SIG-M5 (cell line): ENCODE measurements around the gene ZFYVE21.
"Not testable (repeated sequence)": the region's sequence is repeated elsewhere in the genome, so short reads cannot be mapped to it uniquely, and the experiment has no call there.

ENCODE experiments used
- DNase-seq: peaks from one replicate; lab custom pipeline; 2025; lab: John Stamatoyannopoulos, UW

Gene ZFYVE21

DNA sequence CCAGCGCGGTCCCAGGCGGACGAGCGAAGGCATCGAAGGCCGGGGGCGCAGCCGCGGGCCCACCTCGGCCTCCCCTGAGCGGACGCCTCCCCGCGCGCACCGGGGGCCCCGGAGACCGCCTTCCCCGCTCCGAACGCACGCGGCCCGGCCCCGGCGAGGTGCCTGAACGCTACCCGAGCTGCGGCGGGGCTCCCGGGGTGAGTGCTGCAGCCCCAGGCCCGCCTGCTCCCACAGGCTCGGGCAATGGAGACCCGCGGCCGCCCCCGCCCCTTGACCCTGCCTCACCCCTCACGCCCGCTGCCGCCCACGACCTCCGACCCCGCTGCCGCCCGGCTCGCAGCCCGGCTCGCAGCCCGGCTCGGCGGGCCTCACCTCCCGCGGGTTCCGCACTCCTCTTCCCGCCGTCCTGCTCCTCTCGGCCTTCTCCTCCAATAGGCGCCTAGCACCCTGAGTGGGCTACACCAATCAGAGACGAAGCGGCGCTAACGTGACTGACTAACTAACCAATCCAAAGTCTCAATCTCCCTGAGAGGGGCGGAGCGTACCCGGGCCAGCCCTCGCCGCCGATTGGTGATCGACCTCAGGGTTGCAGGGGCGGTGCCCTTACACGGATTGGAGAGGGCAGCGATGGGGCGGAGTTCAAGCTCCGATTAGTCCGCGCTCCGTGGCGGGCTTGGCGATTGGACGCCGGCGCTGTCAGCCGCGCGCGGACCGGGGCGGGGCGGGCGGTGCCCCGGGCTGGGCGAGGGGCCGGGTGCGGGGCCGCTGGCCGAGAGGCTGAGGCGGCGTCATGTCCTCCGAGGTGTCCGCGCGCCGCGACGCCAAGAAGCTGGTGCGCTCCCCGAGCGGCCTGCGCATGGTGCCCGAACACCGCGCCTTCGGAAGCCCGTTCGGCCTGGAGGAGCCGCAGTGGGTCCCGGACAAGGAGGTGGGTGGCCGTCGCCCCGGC is at the start of gene ZFYVE21, which contains the start of gene XRCC3:
Gene ZFYVE21, plus strand, starts transcription at position 759 of the 949 bp plus-strand sequence. Its CDS starts 32 bp downstream, at position 791.
Gene XRCC3, minus strand, starts transcription at position 400 of the 949 bp plus-strand sequence. CDS start 4,364 bp downstream, outside the sequence.
- peak; percentile 95 for DNase-seq

DNA sequence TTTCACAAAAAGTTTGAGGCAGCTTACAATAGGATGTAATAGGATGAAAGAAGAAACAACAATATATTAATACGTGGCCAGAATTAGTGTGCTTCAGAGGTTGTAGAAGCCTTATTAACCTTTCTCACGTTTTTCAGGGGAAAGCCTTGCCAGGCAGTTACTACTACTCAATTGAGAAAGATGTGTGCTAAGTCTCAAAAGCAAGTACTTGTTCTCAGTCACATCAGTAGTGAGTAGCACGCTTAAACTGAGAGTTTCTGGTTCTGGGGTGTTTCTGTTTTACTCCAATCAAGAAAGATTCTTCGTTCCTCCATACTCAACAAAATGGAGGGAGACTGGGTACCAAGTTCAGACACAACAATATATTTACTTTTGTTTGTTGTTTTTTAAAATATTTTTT is 47.9 kb upstream of the ZFYVE21 start:
- no peak for DNase-seq

DNA sequence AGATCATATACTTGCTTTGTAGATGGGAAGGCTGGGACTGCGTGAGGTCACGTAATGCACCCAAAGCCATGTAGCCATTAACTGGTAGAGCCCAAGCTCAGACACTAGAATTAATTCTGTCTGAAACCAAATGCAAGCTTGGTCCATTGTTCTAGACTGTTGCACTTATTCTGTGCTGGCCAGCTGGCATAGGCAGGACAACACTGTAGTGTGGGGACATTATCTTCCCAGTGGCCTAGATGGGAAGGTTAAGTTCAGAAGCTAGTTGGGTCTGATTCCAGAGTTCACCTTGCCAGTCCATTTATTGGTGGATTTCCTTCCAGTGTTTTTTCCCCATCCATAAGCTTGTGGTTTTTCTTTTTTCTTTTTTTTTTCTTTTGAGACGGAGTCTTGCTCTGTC is 47.5 kb upstream of the ZFYVE21 start:
- no peak for DNase-seq

DNA sequence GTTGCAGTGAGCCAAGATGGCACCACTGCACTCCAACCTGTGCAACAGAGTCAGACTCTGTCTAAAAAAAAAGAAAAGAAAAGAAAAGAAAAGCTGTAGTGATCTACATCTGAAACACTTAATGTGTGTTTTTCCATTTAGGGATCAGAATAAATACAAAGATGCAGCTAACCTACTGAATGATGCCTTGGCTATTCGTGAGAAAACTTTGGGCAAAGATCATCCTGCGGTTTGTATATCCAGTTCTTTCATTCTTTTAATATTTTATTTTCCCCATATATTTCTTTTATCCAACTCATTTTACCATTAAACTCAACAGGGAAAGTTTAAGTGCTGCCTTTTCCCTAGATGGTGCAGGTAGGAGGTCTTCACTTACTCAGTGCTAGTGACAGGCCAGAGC is 46.2 kb upstream of the ZFYVE21 start:
- no peak for DNase-seq

DNA sequence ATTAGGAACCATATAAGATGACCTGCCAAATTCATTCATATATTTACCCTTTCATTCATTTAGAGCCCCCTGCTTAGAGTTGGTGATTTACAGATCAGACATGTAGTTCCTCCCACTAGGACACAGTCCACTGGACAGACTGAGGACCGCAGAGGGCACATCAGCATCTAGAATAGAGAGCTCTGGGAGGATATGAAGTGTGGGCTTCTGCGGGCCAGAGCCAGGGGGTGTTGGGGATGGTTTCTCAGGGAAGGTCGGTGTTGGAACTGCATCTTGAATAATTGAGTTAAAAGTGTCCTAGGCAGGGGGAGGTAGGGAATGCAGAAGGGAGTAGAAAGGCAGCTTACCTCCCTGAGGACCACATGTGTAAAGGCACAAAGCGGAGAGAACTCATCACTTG is 43.7 kb upstream of the ZFYVE21 start:
- no peak for DNase-seq

DNA sequence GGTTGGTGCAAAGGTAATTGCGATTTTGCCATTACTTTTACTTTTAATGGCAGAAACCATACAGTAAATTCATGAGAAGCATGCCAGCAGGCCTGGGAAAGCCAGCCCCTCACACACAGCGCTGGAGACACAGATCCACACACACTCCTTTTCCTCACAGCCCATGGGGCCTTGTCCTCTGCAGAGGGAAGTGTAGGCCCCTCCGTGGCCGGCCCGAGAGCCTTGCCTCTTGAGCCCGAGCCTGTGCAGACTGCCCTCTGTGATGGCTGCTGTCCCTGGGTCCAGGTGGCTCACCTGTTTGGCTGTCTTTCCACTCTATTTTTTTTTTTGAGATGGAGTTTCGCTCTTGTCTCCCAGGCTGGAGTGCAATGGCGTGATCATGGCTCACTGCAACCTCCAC is 39.7 kb upstream of the ZFYVE21 start:
- no peak for DNase-seq

DNA sequence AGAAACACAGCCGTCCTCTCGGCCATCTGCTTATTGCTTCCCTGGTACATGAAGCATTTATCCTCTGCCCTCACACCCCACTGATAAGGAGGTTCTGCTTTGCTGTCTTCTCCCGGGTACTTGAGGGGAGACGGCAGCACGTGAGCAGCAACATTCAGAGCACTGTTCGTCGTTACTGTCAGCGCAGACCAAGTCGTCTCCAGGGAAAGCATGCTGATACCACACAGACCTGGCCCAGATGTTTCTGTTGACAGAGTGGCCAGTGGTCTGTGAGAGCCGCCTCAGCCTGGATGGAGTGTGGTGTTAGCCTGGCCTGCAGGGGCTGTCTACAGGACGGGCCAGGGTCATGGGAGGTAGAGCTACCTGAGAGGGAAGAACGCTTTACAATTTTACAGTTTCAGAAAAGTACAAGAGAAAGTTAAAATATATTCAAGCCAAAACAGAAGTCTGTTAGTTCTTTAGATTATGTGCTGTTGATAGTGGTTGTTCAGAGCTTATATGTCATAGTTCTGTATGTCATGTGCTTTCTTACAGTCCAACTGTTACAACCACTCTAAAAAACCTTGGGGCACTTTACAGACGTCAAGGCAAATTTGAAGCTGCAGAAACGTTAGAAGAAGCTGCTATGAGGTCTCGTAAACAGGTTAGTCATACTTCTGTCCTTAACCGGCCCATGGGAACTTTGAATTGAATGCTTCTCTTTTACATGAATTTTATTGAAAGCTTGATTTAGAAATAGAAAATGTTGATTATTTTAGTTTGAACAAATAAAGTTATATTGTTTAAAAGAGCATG is 38.5 kb upstream of the ZFYVE21 start:
- no peak for DNase-seq

DNA sequence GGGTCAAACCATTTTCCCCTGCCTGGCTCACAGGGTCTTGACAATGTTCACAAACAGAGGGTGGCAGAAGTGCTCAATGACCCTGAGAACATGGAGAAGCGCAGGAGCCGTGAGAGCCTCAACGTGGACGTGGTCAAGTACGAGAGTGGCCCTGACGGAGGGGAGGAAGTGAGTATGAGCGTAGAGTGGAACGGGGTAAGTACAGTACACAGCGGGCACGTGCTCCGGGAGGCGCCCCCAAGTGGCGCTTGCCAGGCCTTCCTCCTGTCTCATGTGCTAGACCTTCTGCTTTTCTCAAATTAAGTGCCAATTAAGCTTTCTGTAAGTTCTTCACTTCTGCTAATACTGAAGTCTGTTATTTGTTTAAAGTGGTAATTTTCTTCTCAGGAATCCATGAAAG is 36.3 kb upstream of the ZFYVE21 start:
- no peak for DNase-seq

DNA sequence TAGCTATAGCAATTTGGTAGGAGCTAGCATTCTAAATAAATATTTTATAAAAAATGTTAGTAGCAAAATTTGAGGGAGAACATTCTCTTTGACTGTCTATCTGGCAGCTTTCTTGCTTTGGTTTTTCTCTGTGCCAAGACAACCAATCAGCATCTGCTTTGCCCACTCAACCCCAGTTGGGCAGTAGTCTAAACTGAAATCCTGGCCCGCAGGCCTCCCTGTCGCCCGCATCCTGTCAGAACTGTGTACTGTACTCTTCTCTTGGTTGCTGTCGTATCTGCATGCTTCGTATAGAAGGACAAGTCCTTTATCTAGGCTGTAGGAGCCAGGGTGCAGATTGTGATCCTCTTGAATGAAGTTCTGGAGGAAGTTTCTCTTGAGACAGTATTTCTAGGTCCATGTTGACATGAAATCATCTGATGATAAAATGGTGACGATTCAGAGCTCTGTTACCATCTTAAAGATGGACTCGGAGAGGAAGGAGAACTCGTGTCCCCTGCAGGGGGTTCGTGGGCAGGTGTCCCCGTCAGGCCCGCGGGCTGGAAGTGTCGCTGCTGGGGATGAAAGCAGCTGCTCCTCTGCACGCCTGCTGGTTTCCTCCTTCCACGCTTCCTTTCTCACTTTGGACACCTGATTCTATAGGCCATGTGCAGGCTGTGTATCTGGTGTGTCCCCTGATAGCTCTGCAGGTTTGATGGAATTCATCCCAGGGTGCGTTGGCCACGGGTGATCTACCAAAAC is 34.9 kb upstream of the ZFYVE21 start:
- DNase-seq = no peak

DNA sequence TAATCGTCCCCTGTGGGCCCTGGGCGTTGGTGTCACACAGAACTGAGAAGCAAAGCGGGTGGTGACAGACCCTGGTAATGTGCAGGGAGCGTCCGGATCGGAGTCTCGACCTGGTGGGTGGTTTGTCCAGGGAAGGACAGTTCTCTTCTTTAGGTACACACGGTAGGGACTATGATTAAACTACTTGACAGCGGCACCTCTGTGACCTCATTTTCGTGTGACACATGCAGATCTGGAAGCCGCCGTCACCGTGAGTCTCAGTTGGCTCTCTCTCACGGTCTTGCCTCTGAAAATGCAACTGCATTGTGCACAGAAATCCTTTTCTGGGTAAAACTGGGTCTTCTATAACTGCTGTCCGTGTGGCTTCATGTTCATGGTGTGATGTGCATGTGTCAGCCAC is 32.5 kb upstream of the ZFYVE21 start:
- DNase-seq = no peak

DNA sequence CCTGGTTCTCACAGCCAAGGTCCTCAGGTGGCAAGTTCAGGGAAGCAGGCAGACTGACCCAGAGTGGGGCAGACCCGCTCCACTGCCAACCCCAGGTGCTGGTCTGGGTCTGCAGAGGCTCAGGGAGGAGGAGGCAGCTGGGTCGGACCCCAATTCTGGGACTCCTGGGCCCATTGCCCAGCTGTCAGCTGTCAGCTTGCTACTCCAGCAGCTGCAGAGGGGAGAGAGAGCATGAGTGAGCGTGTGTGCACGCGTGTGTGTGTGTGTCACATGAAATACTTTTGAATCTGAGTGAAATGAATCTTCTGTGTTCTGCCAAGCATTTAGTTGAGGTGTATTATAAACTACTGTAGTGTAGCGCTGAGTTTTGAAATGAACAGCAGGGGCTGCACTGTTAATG is 31.1 kb upstream of the ZFYVE21 start:
- no peak for DNase-seq

DNA sequence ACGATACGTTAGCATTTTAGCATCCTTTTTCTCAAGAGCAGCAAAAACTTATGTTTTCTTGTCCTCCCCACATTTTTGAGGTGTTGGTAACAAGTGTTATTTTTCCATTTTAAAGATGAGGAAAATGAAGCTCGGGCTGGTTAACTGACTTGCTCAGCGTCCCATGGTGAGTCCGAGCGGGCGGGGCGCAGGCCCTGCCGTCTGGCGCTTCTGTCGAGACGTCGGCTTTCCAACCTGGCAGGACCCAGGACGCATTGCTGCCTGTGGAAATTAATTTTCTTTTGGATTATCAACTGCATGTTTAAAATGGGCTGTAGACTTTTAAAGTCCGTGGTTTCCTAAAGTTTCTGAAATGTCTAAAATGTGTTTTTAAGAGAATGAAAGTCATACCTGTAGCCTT is 30.7 kb upstream of the ZFYVE21 start:
- DNase-seq = no peak

DNA sequence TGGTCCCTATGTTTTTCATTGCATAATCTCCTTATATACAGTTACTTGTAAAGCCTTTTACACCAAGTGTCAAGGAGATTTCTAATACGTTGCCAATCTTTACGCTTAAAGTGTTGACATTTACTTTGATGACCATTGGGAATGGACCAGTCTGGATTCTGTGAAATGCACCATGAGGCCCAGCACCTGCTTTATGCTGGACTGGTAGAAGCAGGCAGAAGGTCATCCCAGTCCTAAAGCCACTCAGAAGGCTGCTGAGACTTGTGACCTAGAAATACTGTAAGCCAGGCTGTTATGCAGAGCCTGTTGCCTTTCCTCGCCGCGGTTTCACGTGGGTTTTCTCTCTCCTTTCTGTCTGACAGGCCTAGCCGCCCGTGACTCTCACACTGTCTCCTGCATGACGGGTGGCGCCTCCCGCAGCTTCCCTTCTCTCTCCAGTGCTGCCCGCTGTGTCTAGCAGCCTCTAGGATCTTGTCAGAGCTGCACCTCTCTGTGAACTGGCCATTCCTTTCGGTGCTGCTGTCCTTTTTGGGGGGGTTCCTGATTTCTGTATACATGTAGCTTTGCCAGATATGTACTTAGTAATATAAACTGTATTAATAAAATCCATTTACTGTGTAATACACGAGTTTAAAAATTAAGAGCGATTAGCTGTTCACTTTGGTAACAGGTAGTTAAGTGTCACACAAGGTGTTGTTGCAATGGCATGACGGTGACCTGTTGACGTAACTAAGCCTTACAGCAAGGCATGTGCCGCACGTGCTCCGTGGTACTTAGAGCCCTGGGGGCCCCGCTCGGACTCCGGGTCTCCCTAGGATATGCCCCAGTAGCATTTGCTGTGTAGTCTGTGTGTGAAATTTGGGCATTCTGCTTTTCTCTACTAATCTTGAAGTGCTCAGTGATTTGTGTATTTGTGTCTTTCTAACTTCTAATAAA is 30.1 kb upstream of the ZFYVE21 start:
- DNase-seq = no peak

DNA sequence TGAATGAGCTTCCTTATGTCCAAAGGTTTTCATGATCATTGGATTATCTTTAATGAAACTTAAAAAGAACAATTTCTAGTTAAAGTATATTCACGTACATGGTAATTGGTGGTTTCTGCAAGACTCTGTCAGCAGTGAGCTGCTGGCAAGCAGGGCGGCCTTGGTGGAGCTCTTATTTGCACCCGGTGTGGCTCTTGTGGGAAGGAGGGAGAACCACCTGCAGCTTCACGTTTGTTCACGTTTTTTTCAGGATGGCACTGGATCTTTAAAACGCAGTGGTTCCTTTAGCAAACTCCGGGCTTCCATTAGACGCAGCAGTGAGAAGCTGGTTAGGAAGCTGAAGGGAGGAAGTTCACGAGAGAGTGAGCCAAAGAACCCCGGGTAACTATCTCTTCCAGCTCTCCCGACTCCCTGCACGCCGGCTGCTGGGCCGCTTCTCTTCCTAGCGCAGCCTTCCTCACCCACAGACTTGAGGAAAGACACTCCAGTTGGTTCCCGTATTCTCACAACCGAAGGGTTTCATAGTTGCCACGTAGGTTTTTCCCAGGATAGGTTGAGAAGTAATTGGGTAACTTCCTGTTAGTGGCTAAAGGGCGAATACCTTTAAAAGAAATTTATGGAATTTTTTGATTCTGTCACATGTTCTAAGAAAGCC is 28.7 kb upstream of the ZFYVE21 start:
- DNase-seq = no peak

DNA sequence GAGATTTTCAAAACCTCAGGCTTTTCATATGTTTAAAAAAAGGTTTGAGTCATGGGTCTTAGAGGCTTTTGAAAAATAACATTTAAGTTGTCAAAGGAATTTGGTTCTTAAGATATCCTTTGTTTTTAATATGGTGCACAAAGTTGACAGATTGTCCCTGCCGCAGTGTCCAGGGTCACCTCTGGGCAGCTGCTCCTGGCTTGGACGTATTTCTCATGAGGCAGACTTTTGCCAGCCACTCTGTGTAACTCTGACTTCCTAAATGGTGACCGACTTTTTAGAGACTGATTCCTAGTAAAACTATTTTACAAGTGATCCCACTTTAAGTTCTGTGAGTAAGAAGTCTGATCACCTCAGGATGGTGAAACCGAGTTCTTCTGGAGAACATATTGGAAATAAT is 27.9 kb upstream of the ZFYVE21 start:
- DNase-seq = no peak

DNA sequence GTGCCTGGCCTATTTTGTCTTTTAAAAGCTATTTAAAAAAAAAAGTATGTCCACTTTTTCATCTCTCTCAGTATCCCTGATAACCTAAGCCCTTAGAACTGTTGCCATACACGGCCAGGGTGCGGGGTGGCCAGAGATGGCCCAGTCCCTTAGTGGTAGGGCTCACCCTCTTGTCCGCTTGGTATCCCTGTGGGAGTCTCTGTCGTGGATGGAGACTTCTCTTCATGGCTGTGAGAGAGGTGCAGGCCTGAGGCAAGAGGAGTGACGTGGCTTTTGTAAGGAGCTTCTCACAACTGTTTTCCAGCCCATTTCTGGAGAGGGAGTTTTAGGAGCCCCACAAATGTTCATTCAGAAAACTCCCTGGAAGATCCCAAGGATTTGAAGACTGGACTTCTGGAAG is 27.2 kb upstream of the ZFYVE21 start:
- DNase-seq = no peak

DNA sequence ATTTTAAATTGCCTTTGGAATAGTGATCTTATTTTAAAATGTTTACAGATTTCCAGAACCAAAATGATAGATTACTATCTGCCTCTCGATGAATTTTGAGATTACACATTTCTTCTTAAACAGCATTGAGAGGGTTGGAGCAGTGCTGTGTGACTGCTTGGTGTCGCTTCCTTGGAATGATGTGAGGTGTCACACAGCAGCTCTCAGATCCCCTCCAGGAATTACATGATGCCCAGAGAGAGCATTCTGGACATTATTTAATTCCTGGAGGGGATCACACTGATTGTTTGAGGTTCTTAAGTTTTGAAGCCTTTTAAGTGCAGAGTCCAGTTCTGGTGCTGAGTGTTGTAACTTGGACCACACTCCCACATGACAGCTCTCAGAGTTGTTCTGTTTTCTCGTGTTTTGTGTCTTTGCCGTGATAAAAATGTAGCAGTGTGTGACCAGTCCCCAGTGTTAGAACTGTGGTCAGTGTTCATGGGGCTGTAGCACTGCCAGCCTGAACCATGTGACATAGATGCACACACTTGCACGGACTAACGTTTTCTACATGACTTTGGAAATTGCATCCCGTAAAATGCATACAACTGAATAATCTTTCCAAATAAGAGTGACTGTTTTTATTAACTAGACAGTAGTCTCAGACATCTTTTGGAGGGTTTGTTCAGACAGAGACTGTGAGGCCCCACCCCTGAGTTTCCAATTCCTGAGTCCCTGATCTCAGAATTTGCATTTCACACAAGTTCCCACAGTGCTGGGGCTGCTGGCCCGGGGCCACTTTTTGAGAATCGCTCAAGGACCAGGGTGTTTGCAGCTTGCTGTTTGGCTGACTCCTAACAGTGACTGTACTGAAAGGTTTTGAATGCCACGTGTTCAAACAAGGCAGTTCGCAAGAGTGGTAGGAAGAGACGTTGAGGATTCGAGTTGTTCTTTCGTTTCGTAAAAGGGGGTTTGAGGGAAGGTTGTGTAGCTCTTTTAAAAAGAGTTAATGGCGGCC is 26.4 kb upstream of the ZFYVE21 start:
- DNase-seq = no peak

DNA sequence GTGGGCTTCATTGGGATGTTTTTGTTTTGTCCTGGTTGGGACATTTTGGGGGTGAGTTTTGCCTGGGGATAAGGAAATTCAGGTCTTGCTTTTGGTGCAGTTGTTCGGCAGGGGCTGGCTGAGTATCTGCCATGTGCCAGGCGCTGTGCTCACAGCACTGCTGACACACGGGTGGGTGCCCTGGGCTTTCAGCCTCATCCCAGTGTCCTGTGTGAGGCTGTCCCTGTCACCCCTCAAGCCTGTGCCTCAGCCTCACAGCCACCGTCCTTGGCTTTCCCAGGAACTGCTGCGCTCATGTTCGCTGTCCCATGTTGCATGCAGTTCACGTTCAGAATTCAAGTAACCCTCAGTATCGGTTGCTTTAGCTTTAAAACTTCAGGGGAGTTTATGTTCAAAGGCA is 25.3 kb upstream of the ZFYVE21 start:
- DNase-seq = no peak

DNA sequence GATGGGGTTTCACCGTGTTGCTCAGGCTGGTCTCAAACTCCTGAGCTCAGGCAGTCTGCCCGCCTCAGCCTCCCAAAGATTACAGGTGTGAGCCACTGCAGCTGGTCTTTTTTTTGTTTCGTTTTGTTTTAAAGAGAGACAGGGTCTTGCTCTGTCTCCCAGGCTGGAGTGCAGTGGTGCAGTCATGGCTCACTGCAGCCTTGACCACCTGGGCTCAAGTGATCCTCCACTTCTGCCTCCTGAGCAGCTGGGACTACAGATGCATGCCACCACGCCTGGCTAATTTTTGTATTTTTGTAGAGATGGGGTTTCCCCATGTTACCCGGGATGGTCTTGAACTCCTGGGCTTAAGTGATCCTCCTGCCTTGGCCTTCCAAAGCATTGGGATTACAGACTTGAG is 24.0 kb upstream of the ZFYVE21 start:
- DNase-seq = not testable (repeated sequence)
